NCI-H510A (cell line): ENCODE measurements around the gene MAFG.
A peak's percentile ranks its signal among the peaks of the same experiment; 100 is the strongest.

ENCODE experiments used
- DNase-seq: peaks from one replicate; lab custom pipeline; 2025; lab: John Stamatoyannopoulos, UW

MAFG gene

DNA sequence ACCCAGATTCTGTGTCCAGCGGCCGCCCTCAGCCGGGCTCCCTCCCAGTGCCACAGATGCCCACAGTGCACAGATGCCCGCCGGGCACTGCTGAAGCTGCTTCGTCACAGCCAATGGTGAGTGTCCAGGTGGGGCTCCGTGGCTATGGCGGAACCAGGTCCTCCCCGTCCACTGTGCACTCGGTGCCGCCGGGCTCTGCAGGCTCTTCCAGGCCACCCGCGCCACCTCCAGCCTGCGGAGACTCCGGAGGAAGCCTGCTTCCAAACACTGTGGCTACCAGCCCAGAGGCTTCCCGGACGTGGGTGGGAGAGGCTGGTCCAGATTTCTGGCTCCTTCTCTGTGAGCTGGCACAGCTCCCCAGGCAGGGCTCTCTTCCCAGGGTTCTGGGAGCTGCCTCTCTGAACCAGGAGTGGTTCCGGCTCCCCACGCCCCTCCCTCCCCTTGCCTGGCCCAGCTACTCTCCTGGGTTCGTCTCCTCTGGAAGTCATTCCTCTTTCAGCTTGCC is 12.4 kb upstream of the MAFG start:
- DNase-seq, result no peak

DNA sequence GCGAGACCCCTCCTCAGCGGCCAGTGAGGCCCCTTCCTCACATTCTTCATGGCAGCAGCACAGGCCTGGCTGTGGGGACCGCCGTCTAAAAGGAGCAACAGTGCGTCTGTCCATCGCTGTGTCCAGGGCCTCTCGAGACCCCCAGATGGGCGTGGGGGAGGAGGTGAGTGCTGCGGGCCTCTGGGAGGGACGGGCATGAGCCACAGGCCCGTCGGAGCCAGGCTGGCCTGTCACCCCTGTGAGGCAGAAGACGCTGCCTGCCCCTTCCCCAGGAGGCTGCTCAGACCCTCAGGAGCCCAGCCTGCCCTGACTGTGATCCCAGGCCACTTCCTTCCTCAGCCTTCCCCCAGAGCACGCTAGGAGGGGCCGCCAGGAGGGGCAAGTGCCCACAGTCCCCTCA is 11.7 kb upstream of the MAFG start:
- no peak for DNase-seq

- no peak for DNase-seq
These were observed 8.2 kb upstream of the MAFG start for GRCh38 chr17:81935709-81936084.

DNA sequence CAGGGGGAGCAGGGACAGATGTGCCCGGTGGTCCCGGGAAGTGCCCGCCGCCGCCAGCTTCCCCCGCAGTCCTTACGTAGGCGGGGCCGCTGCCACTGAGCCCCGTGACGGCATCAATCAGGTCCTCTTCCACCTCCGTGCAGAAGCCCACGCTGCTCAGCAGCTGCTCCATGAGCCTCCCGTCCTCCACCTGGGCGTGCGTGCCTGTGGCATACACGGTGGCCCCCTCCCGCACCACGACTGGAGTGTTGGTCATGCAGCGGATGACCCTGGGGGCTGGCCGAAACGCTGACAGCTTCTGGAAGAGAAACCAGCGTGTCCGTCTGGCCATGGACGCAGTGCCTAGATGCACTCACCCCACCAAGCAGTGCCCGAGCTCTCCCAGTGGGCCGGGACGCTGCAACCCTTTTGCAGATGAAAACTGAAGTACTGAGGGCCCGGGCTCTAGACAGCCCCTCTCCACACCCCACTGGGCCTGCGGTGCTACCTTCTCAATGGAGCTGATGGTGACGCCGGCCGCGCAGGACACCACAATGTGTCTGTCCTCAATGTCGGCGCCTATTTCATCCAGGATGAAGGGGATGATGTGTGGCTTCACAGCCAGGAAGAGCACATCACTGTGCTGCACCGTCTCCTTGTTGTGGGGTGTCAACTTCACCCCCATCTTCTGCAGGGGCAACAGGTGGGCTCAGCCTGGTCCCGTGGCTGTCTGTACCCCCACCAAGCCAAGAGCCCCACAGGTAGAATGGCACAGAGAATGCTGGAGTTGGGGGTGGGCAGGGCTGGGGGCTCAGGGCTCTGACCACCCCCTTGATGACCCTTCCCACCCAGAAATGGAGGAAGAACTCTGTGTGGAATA is 7.5 kb upstream of the MAFG start:
- no peak for DNase-seq

DNA sequence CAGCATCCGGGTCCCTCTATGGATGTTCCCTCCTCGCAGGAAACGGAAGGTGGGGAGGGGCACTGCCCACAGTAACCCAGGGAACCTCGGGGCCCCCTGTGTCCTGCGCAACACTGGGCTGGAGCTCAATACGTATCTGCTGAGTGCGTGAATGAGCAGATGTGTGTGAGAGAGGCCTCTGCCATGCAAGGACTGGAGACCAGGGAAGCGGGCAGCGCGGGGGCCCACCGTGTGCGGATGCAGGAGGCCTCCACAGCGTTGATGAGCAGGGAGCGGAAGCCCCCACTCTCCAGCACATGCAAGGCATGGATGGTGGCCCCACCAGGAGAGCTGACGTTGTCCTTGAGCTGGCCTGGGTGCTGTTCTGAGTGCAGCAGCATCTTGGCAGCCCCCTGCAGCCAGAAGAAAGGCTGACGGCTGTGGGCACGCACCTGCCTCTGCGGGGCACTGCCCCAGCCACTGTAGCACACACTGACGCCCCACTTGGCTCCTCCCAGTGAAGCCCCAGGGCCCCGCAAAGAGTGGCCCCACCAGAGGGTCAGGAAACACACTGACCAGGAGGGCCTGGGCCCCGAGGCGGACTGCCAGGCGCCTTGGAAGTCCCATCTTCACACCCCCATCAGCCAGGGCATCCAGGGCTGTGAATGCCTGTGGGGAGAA is 6.7 kb upstream of the MAFG start:
- no peak for DNase-seq

DNA sequence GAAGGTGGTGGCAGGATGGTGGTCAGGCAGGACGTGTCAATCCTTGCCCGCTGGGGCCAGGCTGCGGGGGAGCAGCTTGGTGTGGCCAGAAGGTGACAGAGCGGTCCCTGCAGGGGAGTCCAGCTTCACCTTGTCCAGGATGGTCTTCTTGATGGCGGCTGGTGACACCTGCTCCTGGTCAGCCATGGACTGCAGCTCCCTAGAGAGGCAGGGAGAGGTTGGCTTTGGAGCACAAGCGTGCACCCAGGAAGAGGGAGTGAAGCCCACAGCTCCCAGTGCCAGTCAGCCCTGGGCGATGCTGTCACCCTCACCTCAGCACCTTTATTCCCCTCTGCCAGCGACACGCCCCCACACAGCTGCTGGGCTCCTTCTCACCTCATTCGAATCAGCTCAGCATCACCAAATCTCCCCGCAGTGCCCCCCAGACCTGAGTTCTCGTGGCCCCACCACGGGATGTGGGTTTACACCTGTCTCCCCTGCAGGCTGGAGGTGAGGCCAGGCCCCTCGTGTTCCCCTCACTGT is 5.7 kb upstream of the MAFG start:
- DNase-seq, result no peak

GRCh38 chr17:81932333-81932983 is 4.9 kb upstream of the MAFG start:
- DNase-seq, result no peak

DNA sequence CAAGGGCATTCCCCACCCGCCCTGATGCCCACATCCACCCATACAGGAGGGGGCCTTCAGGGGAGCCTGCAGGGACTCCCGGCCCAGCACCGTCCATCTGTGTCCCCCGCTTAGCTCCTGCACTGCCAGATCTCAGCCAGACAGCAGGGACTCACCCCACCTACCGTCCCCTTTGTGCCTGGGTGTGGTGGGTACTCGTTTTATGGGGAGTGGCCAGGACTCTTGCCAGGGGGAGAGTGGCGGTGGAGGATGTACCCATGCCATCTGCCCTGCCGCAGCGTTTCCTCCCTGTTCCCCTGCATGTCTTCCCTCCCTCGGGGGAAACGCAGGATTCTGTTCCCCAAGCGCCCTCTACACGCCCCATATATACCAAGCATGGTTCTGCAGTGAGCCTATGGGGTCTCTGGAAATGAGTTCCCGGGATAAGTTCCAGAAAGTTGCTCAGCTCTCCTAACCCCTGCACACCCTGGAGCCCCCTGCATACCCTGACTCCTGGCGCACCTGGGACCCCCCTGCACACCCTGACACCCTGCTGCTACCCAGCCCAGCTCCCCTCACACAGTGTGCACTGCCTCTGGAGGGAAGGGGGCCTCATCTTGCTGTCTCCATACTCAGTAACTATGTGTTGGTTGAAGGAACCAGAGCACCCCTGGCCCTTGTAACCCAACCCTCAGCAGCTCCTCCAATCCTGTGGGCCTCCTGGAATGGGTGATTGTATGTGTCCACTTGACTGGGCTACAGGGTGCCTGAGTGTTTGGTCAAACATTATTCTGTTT is 4.2 kb upstream of the MAFG start:
- DNase-seq, result no peak

DNA sequence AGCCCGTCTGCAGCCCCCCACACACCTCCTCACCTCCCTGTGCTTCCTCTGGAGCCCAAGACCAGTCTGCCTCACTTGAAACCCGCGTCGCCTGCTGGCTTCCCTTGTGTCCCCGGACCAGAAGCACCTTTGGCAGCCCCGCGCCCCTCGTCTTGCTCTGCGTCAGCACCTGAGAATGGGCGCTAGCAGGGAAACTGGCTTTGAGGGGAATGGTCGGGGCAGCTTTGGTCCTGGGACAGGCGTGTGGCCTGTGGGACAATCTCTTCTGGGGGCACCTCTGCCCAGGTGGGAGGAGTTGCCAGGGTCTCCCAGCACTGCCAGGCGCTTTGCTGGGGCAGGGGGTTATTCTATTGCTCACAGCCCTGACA is 3.6 kb upstream of the MAFG start:
- DNase-seq, result no peak

- no peak for DNase-seq
These were observed 2.9 kb upstream of the MAFG start for GRCh38 chr17:81930142-81931125.

DNA sequence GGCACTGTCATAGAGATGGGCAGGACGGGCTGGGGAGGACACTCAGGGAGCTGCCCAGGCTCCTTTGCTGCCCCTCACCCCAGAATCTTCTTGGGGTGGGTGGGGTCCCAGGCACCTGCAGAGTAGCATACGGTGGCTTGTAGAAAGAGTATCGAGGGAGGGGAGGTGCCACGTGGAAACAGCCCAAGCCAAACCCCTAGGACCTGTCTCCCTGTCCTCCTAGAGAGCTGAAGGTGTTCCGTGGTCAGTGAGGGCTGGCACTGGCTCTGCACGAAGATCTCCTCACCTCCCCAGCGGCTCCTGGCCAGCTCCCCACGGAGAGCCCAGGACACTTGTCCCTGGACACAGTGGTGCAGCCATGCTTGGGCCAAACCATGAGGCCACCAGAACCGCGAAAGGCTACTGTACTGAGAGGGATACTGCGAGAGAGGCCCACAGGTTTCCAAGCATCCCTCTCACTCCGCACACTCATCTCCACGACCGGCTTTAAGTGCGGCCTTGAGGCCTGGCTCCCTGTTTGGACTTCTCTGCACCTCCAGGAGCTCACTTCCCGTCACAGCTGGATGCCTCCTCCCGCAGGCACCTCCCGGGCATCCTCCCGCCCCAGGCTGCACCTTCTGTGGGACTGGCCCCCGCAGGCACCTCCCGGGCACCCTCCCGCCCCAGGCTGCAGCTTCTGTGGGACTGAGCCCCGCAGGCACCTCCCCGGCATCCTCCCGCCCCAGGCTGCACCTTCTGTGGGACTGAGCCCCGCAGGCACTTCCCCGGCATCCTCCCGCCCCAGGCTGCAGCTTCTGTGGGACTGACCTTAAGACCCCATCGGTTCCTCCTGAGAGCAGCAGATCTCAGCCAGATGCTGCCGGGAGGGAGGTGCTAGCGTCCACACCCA is 2.0 kb upstream of the MAFG start:
- DNase-seq, result no peak

- DNase-seq, result no peak
These were observed 1.2 kb upstream of the MAFG start for GRCh38 chr17:81928544-81929252.

GRCh38 chr17:81927152-81927652 is 333 bp downstream of the MAFG start:
- no peak for DNase-seq

GRCh38 chr17:81926451-81927151 is 934 bp downstream of the MAFG start:
- DNase-seq, result peak; percentile 70

GRCh38 chr17:81925860-81926450 is 1.6 kb downstream of the MAFG start:
- DNase-seq, result no peak

DNA sequence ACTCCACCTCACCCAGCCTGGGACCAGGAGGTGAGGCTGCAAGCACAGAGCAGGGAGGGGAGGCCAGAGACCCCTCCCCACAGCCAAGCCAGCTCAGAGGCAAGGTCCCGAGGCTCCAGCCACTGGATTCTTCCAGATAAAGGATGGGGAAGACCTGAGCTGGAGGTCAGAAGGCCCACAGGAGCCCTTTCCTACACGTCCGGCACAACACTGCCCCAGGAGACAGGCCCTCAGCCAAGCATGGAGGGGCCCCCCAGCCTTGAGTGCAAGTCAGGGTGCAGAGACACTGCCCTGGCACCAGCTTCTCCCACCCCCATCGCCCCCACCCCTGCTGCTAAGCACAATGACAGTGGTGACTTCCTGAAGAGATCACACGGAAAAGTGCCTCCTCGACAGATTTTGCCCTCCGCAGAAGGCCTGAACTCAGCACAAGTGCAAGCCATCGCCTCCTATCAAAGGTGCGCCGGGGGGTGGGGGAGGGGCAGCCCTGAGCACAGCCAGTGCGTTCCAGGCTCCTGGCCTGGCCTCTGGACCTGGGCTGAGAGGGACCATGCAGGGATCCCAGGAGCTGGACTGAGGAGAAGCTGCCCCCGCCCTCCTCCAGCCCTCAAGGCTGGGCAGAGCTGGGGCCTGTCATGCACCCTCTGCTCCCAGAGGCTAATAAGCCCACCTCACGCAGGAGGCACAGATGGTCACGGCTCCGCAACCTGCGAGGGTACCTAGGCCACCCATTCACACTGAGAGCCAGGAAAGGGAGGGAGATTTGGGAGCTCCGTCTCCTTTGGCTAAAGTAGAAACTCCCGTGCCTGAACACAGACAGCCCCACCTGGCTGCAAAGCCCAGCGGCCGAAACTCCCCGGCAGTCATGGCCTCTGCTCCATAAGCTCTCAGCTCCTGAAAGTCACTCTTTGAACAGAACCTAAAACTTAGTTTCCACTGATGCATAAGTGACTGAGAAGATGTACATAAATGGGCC is 2.7 kb downstream of the MAFG start:
- peak; percentile 25 for DNase-seq
